ELF-1 (cell line): ENCODE measurements around the gene RNU7-1.
"Not testable (repeated sequence)": the region's sequence is repeated elsewhere in the genome, so short reads cannot be mapped to it uniquely, and the experiment has no call there.

Experiments
- DNase-seq: peaks from one replicate; pipeline ENCODE4 v3.0.0-alpha.2; 2016; ENCODE audit warnings: low read depth, low spot score

The RNU7-1 gene

DNA sequence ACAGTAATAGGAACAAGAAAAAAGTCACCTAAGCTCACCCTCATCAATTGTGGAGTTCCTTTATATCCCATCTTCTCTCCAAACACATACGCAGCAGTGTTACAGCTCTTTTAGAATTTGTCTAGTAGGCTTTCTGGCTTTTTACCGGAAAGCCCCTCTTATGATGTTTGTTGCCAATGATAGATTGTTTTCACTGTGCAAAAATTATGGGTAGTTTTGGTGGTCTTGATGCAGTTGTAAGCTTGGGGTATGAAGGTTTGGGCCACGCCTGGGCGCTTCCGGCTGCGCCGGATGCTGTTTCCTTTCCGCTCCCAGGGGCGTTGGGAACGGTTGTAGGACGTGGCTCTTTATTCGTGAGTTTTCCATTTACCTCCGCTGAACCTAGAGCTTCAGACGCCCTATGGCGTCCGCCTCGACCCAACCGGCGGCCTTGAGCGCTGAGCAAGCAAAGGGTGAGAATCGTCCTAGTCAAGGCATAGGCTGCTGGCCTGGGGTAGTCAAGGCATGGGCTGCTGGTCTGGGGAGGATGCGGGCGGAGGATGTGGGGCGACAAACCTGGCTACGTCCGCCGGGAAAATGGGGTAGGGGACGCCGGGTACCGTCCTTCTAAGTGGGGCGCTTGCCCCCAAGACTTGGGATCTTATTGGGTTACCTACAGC, at the start of gene RNU7-1, which contains the start of gene C12orf57:
Gene RNU7-1, plus strand, starts transcription at position 95 of the 659 bp plus-strand sequence.
Gene C12orf57, plus strand, starts transcription at position 301 of the 659 bp plus-strand sequence. Its CDS starts 100 bp downstream, at position 401.
- peak; percentile 99 for DNase-seq

DNA sequence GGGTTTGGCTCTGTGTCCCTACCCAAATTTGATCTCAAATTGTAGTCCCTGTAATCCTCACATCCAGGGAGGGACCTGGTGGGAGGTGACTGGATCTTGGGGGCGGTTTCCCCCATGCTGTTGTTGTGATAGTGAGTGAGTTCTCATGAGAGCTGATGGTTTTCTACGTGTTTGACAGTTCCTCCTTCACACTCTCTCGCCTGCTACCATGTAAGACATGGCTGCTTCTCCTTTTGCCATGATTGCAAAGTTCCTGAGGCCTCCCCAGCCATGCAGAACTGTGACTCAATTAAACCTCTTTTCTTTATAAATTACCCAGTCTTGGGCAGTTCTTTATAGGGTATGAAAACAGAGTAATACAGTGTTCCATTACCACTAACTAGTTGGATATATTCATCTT, 49.3 kb upstream of the RNU7-1 start:
- no peak for DNase-seq

DNA sequence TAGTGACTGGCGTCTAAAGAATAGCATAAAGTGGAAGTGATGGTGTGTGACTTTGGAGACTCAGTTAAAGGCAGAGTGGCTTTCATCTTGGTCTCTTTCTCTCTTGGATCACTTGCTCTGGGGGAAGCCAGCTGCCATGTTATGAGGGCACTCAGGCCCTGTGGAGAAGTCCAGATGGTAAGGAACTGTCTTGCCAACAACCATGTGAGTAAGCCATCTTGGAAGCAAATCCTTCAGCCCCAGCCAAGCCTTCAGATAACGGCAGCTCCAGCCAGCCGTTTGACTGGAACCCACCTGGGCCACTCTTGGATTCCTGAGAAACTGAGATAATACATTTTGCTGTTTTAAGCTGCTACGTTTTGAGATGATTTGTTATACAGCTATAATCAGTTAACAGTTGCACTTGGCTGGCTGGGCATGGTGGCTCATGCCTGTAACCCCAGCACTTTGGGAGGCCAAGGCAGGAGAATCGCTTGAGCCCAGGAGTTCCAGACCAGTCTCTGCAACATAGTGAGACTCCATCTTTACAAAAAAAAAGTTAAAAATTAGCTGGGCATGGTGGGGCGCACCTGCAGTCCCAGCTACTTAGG, 46.7 kb upstream of the RNU7-1 start:
- DNase-seq = no peak

DNA sequence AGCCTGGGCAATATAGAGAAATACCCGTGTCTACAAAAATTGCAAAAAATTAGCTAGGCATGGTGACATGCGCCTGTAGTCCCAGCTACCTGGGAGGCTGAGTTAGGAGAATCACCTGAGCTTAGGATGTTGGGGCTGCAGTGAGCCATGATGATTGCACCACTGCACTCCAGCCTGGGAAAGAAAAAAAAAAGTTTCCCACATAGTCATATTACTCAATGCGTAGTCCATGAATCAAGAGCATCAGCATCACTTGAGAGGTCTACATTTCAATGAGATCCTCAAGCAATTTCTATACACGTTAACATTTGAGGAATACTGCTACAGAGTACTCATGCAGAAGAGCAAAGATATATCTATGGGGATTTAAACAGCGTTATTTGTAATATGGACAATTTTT, 44.2 kb upstream of the RNU7-1 start:
- no peak for DNase-seq

DNA sequence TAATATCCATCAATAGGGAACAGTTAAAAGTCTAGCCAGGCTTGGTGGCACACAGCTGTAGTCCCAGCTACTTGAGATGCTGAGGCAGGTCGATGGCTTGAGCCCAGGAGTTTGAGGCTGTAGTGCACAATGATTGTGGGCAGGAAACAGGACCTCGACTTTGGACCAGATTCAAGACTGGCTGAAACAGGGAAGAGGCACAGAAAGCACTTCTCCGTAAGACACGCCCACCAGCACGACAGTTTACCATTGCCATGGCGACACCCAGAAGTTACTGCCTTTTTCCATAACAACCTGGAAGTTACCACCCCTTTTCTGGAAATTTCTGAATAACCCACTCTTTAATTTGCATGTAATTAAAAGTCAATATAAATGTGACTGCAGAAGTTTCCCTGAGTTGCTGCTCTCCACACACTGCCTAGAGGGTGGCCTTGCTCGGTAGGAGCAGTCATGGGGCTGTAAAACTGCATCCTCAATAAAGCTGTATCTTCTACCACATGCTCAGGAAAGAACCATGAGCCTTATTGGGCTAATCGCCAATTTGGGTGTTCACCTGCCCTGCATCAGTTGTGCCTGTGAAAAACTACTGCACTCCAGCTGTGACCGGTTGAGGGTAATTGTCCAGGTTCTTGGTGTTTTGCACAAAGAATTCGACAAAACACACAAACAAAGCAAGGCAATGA, 43.6 kb upstream of the RNU7-1 start:
- no peak for DNase-seq

DNA sequence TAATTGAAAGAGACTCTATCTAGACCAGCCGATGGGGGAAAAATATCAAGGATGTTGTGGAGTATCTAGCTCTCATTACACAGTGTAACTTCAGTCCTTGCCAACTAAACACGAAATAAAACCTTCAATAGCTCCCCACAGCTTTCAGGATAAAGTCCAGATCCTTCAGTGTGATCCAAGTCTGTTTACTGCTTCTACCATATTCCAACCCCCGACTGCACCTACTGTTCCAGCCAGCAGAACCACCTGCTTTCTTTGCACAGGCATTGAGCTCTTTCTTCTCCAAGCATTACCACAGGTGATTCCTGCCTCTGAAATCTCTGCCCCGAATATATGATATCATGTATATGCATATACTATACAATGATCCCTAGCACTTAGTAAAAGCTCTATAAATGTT, 41.2 kb upstream of the RNU7-1 start:
- DNase-seq = no peak

DNA sequence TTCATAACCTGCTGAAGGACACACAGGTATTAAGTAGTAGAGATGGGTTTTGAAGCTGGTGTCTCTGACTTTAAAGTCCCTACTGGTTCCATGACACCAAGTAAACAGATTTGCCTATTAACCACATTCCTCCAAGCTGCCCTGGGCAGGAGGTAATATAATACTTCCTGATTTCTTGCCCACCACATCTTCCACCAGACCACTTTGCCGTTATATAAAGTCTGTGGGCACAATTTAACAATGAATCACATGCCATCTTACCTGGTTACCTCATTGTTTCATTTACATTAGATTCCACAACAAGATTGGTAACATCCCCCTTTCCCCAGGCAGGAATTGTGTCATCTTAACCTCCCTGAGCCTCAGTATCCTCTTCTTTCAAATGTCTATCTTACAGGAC, 39.9 kb upstream of the RNU7-1 start:
- no peak for DNase-seq

DNA sequence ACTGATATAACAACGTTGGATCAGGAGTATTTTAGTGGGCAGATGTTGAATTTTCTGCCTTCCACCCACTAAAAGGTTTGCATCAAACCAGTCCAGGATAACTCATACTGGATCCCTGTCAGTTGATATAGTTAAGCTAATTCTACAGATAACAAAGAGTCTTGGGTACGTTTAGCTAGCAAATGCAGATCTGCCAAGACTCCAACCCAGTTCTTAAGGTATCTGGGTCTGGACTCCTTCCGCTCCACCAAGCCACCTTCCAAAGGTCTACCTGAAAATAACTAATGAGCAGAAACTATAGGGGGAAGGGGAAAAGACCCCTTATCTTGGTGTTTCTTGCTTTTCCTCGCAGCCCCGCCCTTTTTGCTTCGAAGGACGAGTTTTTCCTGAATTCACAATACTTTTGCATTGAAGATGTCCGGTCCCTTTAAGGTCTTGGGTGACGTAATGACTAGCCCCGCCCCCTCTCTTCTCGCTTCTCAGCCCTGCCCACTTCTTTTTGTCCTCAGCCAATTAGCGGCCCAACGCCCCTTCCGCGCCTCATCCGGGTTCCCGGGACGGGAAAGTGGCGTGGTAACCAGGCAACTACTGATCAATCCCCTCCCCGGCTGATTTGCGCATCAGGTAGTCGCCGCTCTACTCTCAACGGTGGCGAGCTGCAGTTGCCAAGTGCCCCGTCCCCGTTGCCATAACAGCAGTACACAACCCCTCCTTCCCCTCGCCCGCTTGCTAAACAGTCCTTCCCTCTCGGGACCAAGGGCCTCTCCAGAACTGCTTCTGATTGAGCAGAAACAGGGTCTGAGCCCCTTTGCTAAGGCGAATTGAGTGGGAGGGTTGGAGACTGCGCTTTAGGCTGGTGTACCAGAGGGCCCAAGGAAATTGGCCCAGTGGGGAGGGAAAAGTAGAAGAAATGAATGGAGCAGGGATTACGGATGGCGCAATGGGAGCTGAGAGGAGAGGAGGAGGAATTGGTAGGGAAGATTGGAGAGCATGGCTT, 39.0 kb upstream of the RNU7-1 start, which contains the start of gene LRRC23:
Gene LRRC23, plus strand, starts transcription at position 543 of the 997 bp plus-strand sequence. CDS start 812 bp downstream, outside the sequence.
- DNase-seq = peak; percentile 100

DNA sequence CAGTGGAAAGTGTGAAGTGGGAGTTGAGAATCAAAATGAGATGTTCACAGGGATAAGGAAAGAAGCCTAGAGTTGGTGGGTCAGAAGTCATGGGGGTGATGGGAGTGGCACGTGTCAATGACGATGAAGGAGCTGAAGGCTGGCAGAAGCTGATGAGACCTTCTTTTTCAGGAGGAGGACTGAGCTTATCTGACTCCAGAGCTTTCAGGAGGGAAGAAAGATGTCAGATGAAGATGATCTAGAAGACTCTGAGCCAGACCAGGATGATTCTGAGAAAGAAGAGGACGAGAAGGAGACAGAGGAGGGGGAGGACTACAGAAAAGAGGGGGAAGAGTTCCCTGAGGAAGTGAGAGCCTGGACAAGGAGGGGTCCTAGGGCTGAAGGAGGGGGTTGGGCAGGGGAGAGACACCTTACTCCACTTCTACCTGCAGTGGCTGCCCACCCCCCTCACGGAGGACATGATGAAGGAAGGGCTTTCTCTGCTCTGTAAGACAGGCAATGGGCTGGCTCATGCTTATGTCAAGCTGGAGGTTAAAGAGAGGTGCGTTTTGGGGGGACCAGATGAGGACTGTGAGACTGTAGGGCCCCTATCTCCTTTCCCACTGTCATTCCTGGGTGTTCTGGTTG, 38.1 kb upstream of the RNU7-1 start:
- no peak for DNase-seq

DNA sequence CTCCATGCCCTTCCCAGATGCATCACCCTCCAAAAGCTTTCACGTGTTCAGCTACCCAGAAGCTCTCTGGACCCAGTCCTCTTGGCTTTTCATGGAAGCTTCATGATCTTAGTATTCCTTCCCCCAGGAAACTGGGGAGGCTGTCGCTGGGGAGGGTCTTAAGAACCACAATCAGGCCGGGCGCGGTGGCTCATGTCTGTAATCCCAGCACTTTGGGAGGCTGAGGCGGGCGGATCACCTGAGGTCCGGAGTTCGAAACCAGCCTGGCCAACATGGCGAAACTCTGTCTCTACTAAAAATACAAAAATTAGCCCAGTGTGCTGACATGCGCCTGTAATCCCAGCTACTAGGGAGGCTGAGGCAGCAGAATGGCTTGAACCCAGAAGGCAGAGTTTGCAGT, 35.5 kb upstream of the RNU7-1 start:
- not testable (repeated sequence) for DNase-seq

DNA sequence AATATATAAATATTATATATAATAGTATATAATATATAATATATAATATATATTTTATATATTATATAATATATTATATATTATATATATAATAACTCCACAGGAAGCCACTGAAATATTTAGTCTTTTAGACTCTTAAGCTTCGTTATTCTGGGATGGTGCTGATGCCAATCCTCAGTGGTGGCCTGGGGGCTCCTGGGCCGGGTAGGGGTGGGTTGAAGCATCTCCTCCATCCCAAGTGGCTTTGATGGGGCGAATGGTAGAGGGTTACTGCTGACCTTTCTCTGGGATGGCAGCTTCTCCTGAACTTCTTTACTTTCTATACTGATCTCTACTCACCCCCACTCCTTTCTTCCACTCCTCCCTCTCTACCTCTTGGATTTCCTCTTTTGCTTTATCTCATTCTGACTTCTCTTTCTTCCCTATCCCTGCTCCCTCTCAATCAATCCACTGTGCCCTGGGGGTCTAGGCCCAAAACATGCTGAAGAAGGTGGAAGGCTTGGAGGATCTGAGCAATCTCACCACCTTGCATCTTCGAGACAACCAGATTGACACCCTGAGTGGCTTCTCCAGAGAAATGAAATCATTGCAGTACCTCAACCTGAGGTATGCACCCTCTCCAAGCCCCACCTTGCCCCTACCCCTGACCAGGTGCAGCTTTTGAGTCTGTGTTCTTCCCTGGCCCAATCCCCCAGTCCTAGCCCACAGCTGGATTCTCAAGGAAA, 34.0 kb upstream of the RNU7-1 start:
- DNase-seq = no peak

DNA sequence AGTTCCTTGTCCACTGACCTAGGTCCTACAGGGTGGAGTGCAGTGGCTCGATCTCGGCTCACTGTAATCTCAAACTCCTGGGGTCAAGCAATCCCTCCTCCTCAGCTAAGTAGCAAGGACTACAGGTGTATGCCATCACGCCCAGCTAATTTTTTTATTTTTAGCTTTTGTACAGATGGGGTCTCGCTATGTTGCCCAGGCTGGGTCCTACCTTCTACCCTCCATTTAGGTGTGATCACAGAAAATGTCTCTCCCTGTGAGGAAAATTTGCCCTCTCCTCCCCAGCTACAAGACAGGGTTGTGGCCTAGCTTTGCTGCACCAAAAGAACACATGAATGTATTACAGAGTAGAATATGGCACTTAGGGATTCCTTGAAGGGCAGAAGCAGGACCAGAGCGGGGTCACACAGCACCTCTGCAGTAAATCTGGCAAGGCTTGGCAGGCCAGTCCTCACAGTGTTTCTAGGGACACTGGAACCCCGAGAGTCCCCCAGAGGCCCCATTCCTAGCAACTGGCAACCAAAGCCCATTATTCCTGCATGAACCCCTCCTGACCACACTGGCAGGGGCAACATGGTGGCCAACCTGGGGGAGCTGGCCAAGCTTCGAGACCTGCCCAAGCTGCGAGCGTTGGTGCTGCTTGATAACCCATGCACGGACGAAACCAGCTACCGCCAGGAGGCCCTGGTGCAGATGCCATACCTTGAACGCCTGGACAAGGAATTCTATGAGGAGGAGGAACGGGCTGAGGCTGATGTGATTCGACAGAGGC, 31.3 kb upstream of the RNU7-1 start:
- DNase-seq = no peak

DNA sequence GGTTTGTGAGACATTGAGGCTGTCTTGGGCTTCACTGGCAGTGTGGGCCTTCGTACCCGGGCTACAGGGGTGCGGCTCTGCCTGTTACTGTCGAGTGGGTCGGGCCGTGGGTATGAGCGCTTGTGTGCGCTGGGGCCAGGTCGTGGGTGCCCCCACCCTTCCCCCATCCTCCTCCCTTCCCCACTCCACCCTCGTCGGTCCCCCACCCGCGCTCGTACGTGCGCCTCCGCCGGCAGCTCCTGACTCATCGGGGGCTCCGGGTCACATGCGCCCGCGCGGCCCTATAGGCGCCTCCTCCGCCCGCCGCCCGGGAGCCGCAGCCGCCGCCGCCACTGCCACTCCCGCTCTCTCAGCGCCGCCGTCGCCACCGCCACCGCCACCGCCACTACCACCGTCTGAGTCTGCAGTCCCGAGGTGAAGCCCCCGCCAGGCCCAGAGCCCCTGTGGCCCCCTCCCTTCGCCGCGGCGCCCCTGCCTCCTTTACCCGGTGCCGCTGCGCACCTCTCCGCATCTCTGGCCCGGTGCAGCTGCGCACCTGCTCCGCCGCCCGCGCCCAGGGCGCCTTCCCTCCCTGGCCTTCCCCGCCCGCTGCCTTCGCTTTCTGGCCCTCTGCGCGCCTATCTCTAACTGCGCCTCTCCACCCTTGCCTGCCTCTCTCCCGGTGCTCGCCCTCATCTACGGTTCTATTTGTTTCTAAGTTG, 29.2 kb upstream of the RNU7-1 start, which contains the start of gene ENO2:
Gene ENO2, plus strand, starts transcription at position 335 of the 701 bp plus-strand sequence. CDS start 1,253 bp downstream, outside the sequence.
- DNase-seq = no peak

DNA sequence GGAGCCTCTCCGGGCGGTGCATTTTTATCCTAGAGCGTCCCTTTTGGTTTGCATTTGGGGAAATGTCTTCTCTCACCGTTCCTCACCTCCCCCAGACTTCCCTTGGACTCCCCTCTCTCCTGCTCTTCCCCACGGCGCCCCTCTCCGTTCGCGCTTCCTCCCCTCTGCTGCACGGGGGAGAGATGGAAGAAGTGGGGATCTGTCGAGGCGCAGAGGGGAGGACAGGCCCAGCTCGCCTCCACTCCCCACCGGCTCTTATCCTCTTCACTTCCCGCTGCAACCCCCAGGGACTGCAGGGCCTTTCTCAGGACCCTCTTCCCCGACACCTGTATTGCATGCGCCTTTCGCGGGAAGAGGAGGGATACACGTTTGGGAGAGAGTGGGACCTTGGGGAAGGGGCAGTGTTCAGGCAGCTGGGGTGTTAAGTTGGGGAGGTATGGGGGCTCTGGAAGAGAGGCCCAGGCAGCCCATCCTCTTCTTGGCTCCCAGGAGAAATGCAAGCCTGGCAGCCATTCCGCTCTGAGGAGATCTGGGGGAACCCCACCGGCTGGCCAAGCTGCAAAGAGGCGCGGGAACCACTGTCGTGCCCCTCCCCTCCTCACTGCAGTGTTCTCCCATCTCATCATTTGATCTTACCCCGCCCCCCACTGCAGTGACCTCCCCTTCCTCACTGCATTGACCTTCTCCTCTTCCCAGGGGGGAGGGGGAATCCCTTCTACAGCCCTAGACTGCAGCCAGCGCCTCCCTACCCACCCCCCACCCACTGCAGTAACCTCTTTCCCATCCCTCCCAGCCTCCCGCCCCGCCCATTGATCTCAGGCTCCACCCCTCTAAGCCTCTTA, 28.4 kb upstream of the RNU7-1 start:
- DNase-seq = peak; percentile 79

DNA sequence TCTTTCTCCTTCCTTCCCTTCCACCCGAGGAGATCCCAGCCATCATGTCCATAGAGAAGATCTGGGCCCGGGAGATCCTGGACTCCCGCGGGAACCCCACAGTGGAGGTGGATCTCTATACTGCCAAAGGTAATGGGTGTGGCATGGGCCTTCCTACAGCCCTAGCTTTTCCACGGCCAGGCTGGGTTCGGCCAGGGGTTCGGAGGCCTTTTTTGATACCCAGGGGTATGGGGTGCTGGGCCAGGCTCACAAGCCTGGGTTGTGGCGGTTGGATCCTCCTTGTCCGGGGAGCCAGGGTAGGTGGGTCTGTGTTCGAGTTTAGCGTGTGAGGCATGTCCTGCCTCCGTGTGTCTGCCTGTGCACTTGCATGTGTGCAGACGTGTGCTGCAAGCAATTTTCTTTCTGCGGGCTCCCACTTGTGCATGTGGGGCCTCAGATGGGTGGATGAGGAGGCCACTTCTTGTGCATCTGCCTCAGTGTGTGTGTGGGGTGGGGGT, 27.8 kb upstream of the RNU7-1 start:
- no peak for DNase-seq

DNA sequence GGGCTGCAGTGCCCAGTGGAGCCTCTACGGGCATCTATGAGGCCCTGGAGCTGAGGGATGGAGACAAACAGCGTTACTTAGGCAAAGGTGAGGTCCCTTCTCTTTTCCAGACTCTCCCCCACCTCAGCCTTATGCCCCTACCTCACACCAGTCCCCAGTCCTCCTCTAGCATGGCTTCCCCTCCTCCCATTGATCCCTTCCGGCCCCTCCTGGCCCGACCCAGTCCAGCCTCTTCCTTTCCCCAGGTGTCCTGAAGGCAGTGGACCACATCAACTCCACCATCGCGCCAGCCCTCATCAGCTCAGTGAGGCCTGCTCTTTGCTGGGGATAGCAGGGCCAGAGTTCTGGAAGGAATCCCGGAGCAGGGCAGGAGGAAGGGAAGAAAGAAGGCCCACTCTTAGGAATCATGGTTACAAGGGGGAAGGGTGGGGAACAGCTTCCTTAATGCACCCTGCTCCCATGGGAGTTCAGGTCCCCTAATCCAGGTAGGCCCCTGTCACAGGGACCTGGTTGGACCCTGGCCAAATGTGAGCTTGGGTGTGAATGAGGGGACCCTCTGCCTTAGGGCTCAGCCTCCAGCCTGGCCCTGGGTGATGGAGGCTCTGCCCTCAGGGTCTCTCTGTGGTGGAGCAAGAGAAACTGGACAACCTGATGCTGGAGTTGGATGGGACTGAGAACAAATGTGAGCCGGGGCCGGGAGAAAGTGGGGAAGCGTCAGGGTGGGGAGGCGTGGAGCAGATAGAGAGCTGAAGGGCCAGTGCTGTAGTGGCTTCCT, 27.0 kb upstream of the RNU7-1 start:
- DNase-seq = no peak
